Measurements from ENCODE around the gene NPB.

NPB gene

DNA sequence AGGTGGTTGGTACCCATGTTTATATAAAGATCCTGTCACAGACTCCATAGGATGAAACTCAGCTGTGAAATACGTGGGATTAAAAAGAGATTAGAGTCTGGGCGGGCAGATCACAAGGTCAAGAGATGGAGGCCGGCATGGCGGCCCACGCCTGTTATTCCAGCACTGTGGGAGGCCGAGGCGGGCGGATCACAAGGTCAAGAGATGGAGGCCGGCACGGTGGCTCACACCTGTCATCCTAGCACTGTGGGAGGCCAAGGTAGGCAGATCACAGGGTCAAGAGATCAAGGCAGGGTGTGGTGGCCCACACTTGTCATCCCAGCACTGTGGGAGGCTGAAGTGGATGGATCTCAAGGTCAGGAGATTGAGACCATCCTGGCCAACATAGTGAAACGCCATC is 6.6 kb upstream of the NPB start:
- TF ChIP-seq, protein P1, sequence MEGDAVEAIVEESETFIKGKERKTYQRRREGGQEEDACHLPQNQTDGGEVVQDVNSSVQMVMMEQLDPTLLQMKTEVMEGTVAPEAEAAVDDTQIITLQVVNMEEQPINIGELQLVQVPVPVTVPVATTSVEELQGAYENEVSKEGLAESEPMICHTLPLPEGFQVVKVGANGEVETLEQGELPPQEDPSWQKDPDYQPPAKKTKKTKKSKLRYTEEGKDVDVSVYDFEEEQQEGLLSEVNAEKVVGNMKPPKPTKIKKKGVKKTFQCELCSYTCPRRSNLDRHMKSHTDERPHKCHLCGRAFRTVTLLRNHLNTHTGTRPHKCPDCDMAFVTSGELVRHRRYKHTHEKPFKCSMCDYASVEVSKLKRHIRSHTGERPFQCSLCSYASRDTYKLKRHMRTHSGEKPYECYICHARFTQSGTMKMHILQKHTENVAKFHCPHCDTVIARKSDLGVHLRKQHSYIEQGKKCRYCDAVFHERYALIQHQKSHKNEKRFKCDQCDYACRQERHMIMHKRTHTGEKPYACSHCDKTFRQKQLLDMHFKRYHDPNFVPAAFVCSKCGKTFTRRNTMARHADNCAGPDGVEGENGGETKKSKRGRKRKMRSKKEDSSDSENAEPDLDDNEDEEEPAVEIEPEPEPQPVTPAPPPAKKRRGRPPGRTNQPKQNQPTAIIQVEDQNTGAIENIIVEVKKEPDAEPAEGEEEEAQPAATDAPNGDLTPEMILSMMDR (IDR thresholded peaks at IDR 0.05; ENCODE audit: low read depth, low read length): no peak
- H3K4me3 ChIP-seq (ENCODE audit: low read depth, low read length): no peak overlapping the region

DNA sequence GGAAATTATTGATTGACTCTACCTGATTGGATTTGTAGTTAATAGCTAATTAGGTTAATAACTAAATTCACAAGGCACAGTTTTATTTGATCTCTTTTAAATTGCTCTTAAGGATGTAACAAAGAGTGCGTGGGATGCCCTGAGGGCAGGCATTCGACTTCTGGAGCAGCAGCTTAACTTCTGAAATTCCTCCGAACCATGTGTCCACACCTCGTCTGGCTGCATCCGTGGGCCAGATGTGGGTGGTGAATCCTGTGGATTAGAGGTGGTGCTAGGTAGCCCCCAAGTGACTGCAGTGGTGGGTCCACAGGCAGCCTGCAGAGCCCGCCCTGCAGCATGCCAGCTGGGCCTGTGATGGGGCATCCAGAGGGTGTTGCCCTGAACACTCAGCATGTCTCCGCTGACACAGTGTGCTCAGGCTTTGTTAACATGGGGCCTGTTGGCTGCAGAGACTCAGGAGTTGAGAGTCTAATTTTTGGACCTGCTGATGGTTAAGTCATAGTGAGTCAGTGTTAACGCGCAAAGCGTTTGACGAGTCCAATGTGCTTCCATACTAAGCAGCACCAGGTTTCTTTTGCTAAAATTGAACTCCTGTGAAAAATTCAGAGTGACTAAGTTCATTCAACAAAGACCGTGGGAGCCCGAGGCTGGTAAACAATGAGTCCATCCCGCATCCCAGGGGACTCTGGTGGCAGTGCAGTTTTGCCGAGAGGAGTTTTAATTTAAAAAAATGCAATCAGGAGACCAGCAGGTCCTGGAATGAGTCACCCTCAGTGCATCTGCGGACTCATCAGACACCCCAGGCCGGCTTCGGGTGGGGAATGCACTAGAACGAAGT is 3.8 kb upstream of the NPB start:
- TF ChIP-seq, protein P1 (IDR thresholded peaks at IDR 0.05; ENCODE audit: low read depth, low read length): no peak
- H3K4me3 ChIP-seq (ENCODE audit: low read depth, low read length): no peak overlapping the region

DNA sequence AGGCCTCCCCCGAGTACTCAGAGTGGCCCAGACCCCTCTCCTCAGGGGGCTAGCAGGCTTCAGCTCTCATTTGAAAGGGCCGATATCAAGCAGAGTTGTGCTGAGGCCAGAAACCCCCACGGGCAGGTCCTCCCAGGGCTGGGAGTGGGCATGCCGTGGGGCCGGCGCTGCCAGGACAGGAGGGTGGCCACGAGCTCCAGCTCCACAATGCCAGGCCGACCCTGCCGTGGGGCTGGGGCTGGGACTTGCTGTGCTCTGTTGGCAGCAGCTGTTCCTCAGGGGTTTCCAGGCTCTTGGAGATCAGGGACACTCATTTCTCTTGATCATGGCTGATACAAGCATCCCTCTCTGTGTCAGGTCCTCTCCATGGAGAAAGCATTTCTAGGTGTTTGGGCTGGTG is 3.2 kb upstream of the NPB start:
- TF ChIP-seq, protein P1 (IDR thresholded peaks at IDR 0.05; ENCODE audit: low read depth, low read length): no peak
- 0 out of 2 replicates have a peak overlapping the region, but pooled peaks have one; percentile 5 for H3K4me3 ChIP-seq (ENCODE audit: low read depth, low read length)

DNA sequence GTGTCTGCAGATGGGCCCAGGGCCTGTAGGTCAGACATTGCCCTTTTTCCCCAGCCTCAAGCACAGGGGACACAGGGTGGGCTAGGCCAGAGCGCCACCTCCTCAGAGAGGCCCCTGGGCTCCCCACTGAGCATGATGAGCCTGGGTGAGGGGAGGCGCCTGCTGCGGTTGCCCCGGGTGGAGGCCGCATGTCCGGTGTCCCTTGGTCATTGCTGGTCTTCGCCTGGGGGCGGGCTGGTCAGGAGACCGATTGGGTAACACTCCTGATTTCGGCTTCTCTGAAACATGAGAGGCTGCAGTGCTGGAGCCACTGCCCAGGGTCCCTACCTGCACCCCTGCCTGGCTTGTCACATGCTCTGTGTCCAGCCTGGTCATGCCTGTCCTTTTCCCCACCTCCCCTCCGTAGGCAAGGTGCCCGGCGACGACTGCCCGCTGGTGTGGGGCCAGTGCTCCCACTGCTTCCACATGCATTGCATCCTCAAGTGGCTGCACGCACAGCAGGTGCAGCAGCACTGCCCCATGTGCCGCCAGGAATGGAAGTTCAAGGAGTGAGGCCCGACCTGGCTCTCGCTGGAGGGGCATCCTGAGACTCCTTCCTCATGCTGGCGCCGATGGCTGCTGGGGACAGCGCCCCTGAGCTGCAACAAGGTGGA is 2.4 kb upstream of the NPB start:
- no peak overlapping the region for H3K4me3 ChIP-seq (ENCODE audit: low read depth, low read length)
- TF ChIP-seq, protein P1 (IDR thresholded peaks at IDR 0.05; ENCODE audit: low read depth, low read length): no peak

DNA sequence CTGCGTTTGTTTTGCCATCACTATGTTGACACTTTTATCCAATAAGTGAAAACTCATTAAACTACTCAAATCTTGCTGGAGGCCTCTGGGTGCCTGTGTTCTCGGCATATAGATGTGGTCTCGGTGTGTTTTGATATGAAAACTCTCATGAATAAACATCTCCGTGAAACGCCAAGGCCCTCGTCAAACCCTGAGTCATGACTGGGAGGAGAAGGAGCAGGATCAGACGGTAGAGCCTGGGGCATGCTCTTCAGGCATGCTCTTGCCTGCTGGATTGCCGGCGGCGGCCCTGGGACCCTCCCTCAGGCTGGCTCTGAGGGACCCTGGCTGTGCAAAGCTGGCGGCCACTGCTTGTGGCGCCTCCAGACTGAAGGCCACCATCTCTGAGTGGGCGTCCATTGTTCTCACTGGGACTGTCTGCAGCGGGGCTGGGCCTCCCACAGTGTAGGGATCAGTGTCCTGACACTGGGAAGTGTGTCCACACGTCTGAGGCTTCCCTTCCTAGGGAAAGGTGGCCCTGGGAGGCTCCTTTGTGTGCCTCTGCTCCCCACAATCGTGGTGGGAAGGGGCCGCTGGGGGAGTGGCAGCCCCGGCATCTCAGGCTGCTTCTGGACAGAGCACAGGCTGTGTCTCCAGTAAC is 1.7 kb upstream of the NPB start:
- TF ChIP-seq, protein P1 (IDR thresholded peaks at IDR 0.05; ENCODE audit: low read depth, low read length): no peak
- H3K4me3 ChIP-seq (ENCODE audit: low read depth, low read length): no peak overlapping the region

DNA sequence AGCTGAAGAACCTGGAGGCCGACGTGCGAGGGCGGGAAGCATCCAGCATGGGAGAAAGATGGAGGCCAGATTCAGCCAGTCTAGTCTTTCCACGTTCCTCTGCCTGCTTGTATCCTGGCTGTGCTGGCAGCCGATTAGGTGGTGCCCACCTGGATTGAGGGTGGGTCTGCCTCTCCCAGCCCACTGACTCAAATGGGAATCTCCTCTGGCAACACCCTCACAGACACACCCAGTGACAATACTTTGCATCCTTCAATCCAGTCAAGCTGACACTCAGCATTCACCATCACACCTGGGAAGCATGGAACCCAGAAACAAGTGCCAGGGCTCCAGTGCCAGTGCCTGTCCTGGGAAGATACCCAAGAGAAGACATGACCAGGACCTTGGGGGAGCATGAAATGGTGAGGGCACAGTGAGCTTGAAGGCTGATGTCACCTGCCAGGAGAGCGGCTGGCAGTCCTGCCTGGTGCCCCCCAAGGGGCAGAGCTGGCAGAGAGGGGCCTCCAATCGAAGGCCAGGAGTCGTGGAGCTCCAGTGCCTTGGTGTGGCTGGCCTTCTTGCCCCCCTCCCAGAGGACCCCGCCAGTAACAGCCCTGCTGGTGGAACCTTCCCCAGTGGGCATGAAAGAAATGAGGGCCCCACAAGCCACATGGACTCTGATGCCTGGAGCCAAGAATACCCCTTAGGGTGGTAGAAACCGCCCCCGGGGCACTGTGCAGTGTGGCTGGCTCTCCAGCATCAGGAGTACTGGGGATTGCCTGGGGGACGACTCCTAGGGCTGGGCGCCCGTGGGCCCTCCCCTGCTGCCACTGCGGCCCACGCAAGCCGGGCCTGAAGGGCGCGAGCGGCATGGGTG is 643 bp upstream of the NPB start:
- TF ChIP-seq, protein P1 (IDR thresholded peaks at IDR 0.05; ENCODE audit: low read depth, low read length): no peak
- H3K4me3 ChIP-seq (ENCODE audit: low read depth, low read length): no peak overlapping the region

Data from WI38 (cell line).